Measurements from ENCODE around the gene VWA2.

Gene VWA2

GRCh38 chr10:114255227-114255626, 16.2 kb downstream of the VWA2 start:
- no CpG with 5 or more reads among the region's 1 CpG for WGBS, 2 donors (ENCODE audit: extremely low coverage in 2 of 2, insufficient read length in 2 of 2, insufficient replicate concordance in 1 of 2)
- Histone ChIP-seq H4K91ac (ENCODE audit: low read depth, low read length, poor library complexity) (no peak overlapping the region), H3K36me3 (replicated peaks in 1 of 2; ENCODE audit: control insufficient read depth in 2 of 2, insufficient read depth in 2 of 2, low read length in 2 of 2) (no peaks in the 10 kb centered on the region), H3K79me1 (ENCODE audit: low read depth, low read length) (no peaks in the 10 kb centered on the region), H3K4me1 (ENCODE audit: control insufficient read depth in 2 of 2, insufficient read depth in 1 of 2, low read depth in 1 of 2, low read length in 2 of 2) (peaks cover 0 to 2% of the 10 kb centered on the region in 2 donors), H3K27ac (replicated peaks; ENCODE audit: low read length) (no peak overlapping the region), H3K27me3 (ENCODE audit: control insufficient read depth in 3 of 3, insufficient read depth in 3 of 3, low read depth in 1 of 3, low read length in 3 of 3) (peaks cover 0 to 5% (median 0%) of the 10 kb centered on the region in 3 experiments), H4K8ac (ENCODE audit: low read depth, low read length) (no peak overlapping the region), H3K18ac (ENCODE audit: low read length) (no peak overlapping the region), H2BK15ac (ENCODE audit: low read length) (no peak overlapping the region), H2AK5ac (ENCODE audit: low read depth, low read length) (no peak overlapping the region), H2BK120ac (ENCODE audit: low read depth, low read length) (no peak overlapping the region), H3K9ac (ENCODE audit: low read depth, low read length, poor library complexity) (no peak overlapping the region), H3K4me3 (ENCODE audit: low read length in 2 of 2) (no peak overlapping the region), H3K14ac (ENCODE audit: low read length) (no peak overlapping the region), H2AFZ (ENCODE audit: low read length) (no peak overlapping the region), H3K9me3 (replicated peaks in 1 of 2; ENCODE audit: control insufficient read depth in 2 of 2, insufficient read depth in 1 of 2, low read depth in 1 of 2, low read length in 2 of 2) (peaks cover 0 to 1% of the 10 kb centered on the region in 2 donors), H2BK12ac (ENCODE audit: low read length) (no peak overlapping the region), H3K4ac (ENCODE audit: low read length) (no peak overlapping the region), H3K4me2 (ENCODE audit: insufficient read depth, low read length, poor library complexity, severe bottlenecking) (no peak overlapping the region), H2BK5ac (ENCODE audit: low read length) (no peak overlapping the region), H3K23ac (ENCODE audit: low read depth, low read length, poor library complexity) (no peak overlapping the region)
- DNase-seq (ENCODE audit: low spot score), result no peak

DNA sequence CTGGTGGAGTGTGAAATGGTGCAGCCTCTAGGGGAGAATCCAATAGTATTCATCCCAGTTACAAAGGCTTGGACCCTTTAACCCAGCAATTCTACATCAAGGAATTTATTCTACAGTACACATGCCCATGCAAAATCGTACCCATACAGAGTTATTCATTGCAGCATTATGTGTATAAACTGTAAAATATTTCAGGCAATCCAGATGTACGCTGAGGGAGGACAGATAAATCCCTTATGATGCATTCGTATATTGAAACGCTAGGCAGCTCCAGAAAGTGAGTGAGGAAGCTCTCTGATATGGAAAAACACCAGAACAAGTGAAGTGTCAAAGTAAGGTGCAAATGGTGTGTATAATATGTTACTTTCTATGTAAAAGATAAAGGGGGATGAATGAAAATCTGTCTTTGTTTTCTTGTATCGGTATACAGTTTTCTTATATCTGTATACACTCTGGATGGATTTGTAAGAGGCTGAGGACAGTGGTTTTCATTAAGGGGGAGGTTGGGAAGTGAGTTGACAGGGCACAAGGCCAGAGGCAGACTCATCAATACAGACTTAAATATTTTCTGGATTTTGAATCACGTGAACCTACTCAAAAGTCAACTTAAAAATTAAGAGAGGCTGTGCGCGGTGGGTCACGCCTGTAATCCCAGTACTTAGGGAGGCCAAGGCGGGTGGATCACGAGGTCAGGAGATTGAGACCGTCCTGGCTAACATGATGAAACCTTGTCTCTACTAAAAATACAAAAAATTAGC, 17.1 kb downstream of the VWA2 start:
- H4K91ac ChIP-seq (ENCODE audit: low read depth, low read length, poor library complexity), result no peak overlapping the region
- no peak overlapping the region for H3K23ac ChIP-seq (ENCODE audit: low read depth, low read length, poor library complexity)
- no peak overlapping the region for H2BK15ac ChIP-seq (ENCODE audit: low read length)
- no peak overlapping the region for H3K4me3 ChIP-seq (ENCODE audit: low read length in 2 of 2)
- H3K4ac ChIP-seq (ENCODE audit: low read length), result no peak overlapping the region
- H2BK5ac ChIP-seq (ENCODE audit: low read length), result no peak overlapping the region
- H3K4me2 ChIP-seq (ENCODE audit: insufficient read depth, low read length, poor library complexity, severe bottlenecking), result no peak overlapping the region
- WGBS, 2 donors (ENCODE audit: extremely low coverage in 2 of 2, insufficient read length in 2 of 2, insufficient replicate concordance in 1 of 2), result no CpG with 5 or more reads among the region's 12 CpGs
- DNase-seq (ENCODE audit: low spot score), result no peak
- H2AK5ac ChIP-seq (ENCODE audit: low read depth, low read length), result no peak overlapping the region
- H3K14ac ChIP-seq (ENCODE audit: low read length), result no peak overlapping the region
- no peak overlapping the region for H4K8ac ChIP-seq (ENCODE audit: low read depth, low read length)
- no peak overlapping the region for H3K27ac ChIP-seq (replicated peaks; ENCODE audit: low read length)
- H3K4me1 ChIP-seq (ENCODE audit: control insufficient read depth in 2 of 2, insufficient read depth in 1 of 2, low read depth in 1 of 2, low read length in 2 of 2), result peaks cover 0 to 2% of the 10 kb centered on the region in 2 donors
- H3K18ac ChIP-seq (ENCODE audit: low read length), result no peak overlapping the region
- peaks cover 0 to 5% (median 0%) of the 10 kb centered on the region in 3 experiments for H3K27me3 ChIP-seq (ENCODE audit: control insufficient read depth in 3 of 3, insufficient read depth in 3 of 3, low read depth in 1 of 3, low read length in 3 of 3)
- no peak overlapping the region for H3K9ac ChIP-seq (ENCODE audit: low read depth, low read length, poor library complexity)
- no peaks in the 10 kb centered on the region for H3K79me1 ChIP-seq (ENCODE audit: low read depth, low read length)
- no peaks in the 10 kb centered on the region for H3K36me3 ChIP-seq (replicated peaks in 1 of 2; ENCODE audit: control insufficient read depth in 2 of 2, insufficient read depth in 2 of 2, low read length in 2 of 2)
- peaks cover 0 to 1% of the 10 kb centered on the region in 2 donors for H3K9me3 ChIP-seq (replicated peaks in 1 of 2; ENCODE audit: control insufficient read depth in 2 of 2, insufficient read depth in 1 of 2, low read depth in 1 of 2, low read length in 2 of 2)
- H2BK12ac ChIP-seq (ENCODE audit: low read length), result no peak overlapping the region
- H2AFZ ChIP-seq (ENCODE audit: low read length), result no peak overlapping the region
- H2BK120ac ChIP-seq (ENCODE audit: low read depth, low read length), result no peak overlapping the region

- H3K79me1 ChIP-seq (ENCODE audit: low read depth, low read length), result no peaks in the 10 kb centered on the region
- no peak overlapping the region for H3K18ac ChIP-seq (ENCODE audit: low read length)
- no peak overlapping the region for H2AK5ac ChIP-seq (ENCODE audit: low read depth, low read length)
- H3K36me3 ChIP-seq (replicated peaks in 1 of 2; ENCODE audit: control insufficient read depth in 2 of 2, insufficient read depth in 2 of 2, low read length in 2 of 2), result no peaks in the 10 kb centered on the region
- H2BK120ac ChIP-seq (ENCODE audit: low read depth, low read length), result no peak overlapping the region
- H3K27ac ChIP-seq (replicated peaks; ENCODE audit: low read length), result no peak overlapping the region
- WGBS, 2 donors (ENCODE audit: extremely low coverage in 2 of 2, insufficient read length in 2 of 2, insufficient replicate concordance in 1 of 2), result no CpG with 5 or more reads among the region's 3 CpGs
- peaks cover 0 to 5% (median 0%) of the 10 kb centered on the region in 3 experiments for H3K27me3 ChIP-seq (ENCODE audit: control insufficient read depth in 3 of 3, insufficient read depth in 3 of 3, low read depth in 1 of 3, low read length in 3 of 3)
- H2BK15ac ChIP-seq (ENCODE audit: low read length), result no peak overlapping the region
- no peak overlapping the region for H4K91ac ChIP-seq (ENCODE audit: low read depth, low read length, poor library complexity)
- no peak overlapping the region for H3K4me3 ChIP-seq (ENCODE audit: low read length in 2 of 2)
- H3K9me3 ChIP-seq (replicated peaks in 1 of 2; ENCODE audit: control insufficient read depth in 2 of 2, insufficient read depth in 1 of 2, low read depth in 1 of 2, low read length in 2 of 2), result peaks cover 0 to 1% of the 10 kb centered on the region in 2 donors
- no peak overlapping the region for H3K9ac ChIP-seq (ENCODE audit: low read depth, low read length, poor library complexity)
- peaks cover 0 to 2% of the 10 kb centered on the region in 2 donors for H3K4me1 ChIP-seq (ENCODE audit: control insufficient read depth in 2 of 2, insufficient read depth in 1 of 2, low read depth in 1 of 2, low read length in 2 of 2)
- no peak overlapping the region for H2AFZ ChIP-seq (ENCODE audit: low read length)
- no peak overlapping the region for H2BK5ac ChIP-seq (ENCODE audit: low read length)
- no peak overlapping the region for H3K4ac ChIP-seq (ENCODE audit: low read length)
- no peak overlapping the region for H3K4me2 ChIP-seq (ENCODE audit: insufficient read depth, low read length, poor library complexity, severe bottlenecking)
- H4K8ac ChIP-seq (ENCODE audit: low read depth, low read length), result no peak overlapping the region
- no peak overlapping the region for H2BK12ac ChIP-seq (ENCODE audit: low read length)
- no peak overlapping the region for H3K14ac ChIP-seq (ENCODE audit: low read length)
- no peak overlapping the region for H3K23ac ChIP-seq (ENCODE audit: low read depth, low read length, poor library complexity)
- no peak for DNase-seq (ENCODE audit: low spot score)
These were observed 17.8 kb downstream of the VWA2 start for GRCh38 chr10:114256822-114257221.

DNA sequence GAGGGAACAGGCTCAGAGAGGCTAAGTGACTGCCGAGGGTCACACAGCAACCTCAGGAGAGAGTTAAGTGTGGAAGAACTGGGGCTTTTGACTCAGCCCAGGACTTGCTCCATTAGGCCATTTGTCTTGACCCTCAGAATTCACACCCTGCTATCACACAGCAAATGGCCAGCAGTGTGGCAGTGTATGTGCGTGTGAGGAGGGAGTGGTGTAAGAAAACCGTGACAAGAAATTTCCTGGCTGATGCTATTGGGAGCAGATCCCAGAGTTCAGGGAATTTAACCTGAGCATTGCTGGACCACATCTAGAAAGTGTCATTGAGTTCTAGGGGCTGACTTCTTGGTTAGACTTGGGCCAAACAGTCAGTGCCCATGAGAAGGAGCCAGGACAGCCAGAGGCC, 18.4 kb downstream of the VWA2 start:
- no peaks in the 10 kb centered on the region for H3K36me3 ChIP-seq (replicated peaks in 1 of 2; ENCODE audit: control insufficient read depth in 2 of 2, insufficient read depth in 2 of 2, low read length in 2 of 2)
- no peak overlapping the region for H2BK120ac ChIP-seq (ENCODE audit: low read depth, low read length)
- no peak overlapping the region for H2AK5ac ChIP-seq (ENCODE audit: low read depth, low read length)
- H3K79me1 ChIP-seq (ENCODE audit: low read depth, low read length), result no peaks in the 10 kb centered on the region
- no peak overlapping the region for H3K4me3 ChIP-seq (ENCODE audit: low read length in 2 of 2)
- peaks cover 0 to 2% of the 10 kb centered on the region in 2 donors for H3K4me1 ChIP-seq (ENCODE audit: control insufficient read depth in 2 of 2, insufficient read depth in 1 of 2, low read depth in 1 of 2, low read length in 2 of 2)
- no peak overlapping the region for H3K18ac ChIP-seq (ENCODE audit: low read length)
- no peak overlapping the region for H2BK12ac ChIP-seq (ENCODE audit: low read length)
- no peak overlapping the region for H4K91ac ChIP-seq (ENCODE audit: low read depth, low read length, poor library complexity)
- no peak overlapping the region for H4K8ac ChIP-seq (ENCODE audit: low read depth, low read length)
- no peak overlapping the region for H3K4me2 ChIP-seq (ENCODE audit: insufficient read depth, low read length, poor library complexity, severe bottlenecking)
- H3K14ac ChIP-seq (ENCODE audit: low read length), result no peak overlapping the region
- no peak overlapping the region for H3K23ac ChIP-seq (ENCODE audit: low read depth, low read length, poor library complexity)
- no peak overlapping the region for H3K4ac ChIP-seq (ENCODE audit: low read length)
- peaks cover 0 to 5% (median 0%) of the 10 kb centered on the region in 3 experiments for H3K27me3 ChIP-seq (ENCODE audit: control insufficient read depth in 3 of 3, insufficient read depth in 3 of 3, low read depth in 1 of 3, low read length in 3 of 3)
- no peak overlapping the region for H2AFZ ChIP-seq (ENCODE audit: low read length)
- DNase-seq (ENCODE audit: low spot score), result no peak
- H2BK15ac ChIP-seq (ENCODE audit: low read length), result no peak overlapping the region
- H3K9ac ChIP-seq (ENCODE audit: low read depth, low read length, poor library complexity), result peak overlapping the region; percentile 25
- H2BK5ac ChIP-seq (ENCODE audit: low read length), result no peak overlapping the region
- WGBS, 2 donors (ENCODE audit: extremely low coverage in 2 of 2, insufficient read length in 2 of 2, insufficient replicate concordance in 1 of 2), result no CpG with 5 or more reads among the region's 3 CpGs
- H3K27ac ChIP-seq (replicated peaks; ENCODE audit: low read length), result no peak overlapping the region
- H3K9me3 ChIP-seq (replicated peaks in 1 of 2; ENCODE audit: control insufficient read depth in 2 of 2, insufficient read depth in 1 of 2, low read depth in 1 of 2, low read length in 2 of 2), result peaks cover 0 to 1% of the 10 kb centered on the region in 2 donors
